Activated T-cell treated with anti-CD3 and anti-CD28 coated beads, Interleukin-2, amount 50 U/mL, for 72 hours (primary cell): ENCODE measurements around the gene RTN4IP1. TPM values are rescaled to one million over a fixed set of nuclear protein-coding genes. Genes with fewer than 3 reads are reported as not detected.
"Not testable (repeated sequence)": the region's sequence is repeated elsewhere in the genome, so short reads cannot be mapped to it uniquely, and the experiment has no call there.

ENCODE experiments used
- ATAC-seq, 2 donors: fragments of 150-1000 bp; cut with Tn5 transposase; replicated peaks in 1 of 2; 2 replicates each; pipeline ENCODE4 v1.10.0; 2021; ENCODE audit warnings: moderate library complexity in 2 of 2, mild to moderate bottlenecking in 1 of 2
- DNase-seq, 2 donors: peaks; one replicate each; pipeline ENCODE4 v3.0.0; 2021 to 2022; ENCODE audit warnings: mixed read lengths in 1 of 2
- H3K27ac Mint-ChIP-seq: one replicate; pipeline ENCODE4 v1.8.0; 2022; ENCODE audit warnings: mild to moderate bottlenecking, moderate library complexity, mixed read lengths
- H3K27me3 Mint-ChIP-seq: one replicate; pipeline ENCODE4 v1.8.0; 2022; ENCODE audit warnings: low read depth, mixed read lengths
- H3K36me3 Mint-ChIP-seq, 2 donors: one replicate each; pipeline ENCODE4 v1.8.0; 2022; ENCODE audit warnings: mixed read lengths in 2 of 2, mild to moderate bottlenecking in 1 of 2; ENCODE audit not compliant: insufficient read depth in 2 of 2
- H3K4me1 Mint-ChIP-seq: one replicate; pipeline ENCODE4 v1.8.0; 2022; ENCODE audit warnings: low read depth, mixed read lengths
- H3K4me3 Mint-ChIP-seq, 2 donors: one replicate each; pipeline ENCODE4 v1.8.0; 2022; ENCODE audit warnings: mild to moderate bottlenecking in 2 of 2, mixed read lengths in 2 of 2, moderate library complexity in 2 of 2
- H3K9me3 Mint-ChIP-seq, 2 donors: one replicate each; pipeline ENCODE4 v1.8.0; 2022; ENCODE audit warnings: mixed read lengths in 2 of 2
- total RNA-seq, 2 donors: library from RNA; stranded (reverse); gene quantifications; one replicate each; pipeline ENCODE4 v1.2.3, GENCODE V29; 2022

The RTN4IP1 gene
- total RNA-seq, 2 donors from 2014 or later, result 7.3 to 10.3 TPM

DNA sequence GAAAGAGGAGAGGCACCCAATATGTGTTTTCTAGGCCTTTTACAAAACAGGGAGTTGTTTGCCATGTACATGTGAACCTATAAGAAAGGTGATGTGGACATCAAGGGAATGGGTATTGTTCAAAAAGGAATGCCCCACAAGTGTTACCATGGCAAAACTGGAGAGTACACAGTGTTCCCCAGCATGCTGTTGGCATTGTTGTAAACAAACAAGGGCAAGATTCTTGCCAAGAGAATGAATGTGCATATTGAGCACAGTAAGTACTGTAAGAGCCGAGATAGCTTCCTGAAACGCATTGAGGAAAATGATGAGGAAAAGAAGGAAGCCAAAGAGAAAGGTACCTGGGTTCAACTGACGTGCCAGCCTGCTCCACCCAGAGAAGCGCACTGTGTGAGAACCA is 13.2 kb upstream of the RTN4IP1 start:
- Mint-ChIP-seq H3K27me3 (no peaks in the 10 kb centered on the region), H3K9me3 (no peaks in the 10 kb centered on the region), H3K36me3 (peaks cover 8 to 15% of the 10 kb centered on the region in 2 donors), H3K4me1 (peaks cover 11% of the 10 kb centered on the region), H3K4me3 (no peak overlapping the region), H3K27ac (no peak overlapping the region)
- no peak for ATAC-seq
- no peak for DNase-seq

DNA sequence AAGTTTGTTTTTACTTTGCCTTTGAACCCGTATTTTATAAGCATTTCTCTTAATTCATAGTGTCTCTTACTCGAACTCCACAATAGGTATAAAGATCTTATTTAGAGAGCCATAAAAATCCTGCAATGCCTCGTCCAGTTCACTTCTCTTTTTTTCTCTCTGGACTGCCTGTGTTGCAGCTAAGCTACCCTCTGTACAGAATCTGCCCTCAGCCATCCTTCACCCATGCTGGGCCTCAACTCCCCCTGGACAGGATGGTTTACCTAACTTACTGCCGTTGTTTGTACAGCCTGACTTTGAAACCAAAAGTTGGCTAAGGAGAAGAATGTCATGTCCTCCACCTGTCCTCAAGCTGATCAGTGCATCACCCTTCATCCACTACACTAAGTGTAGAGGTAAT is 10.5 kb upstream of the RTN4IP1 start:
- no peak overlapping the region for H3K4me3 Mint-ChIP-seq
- DNase-seq (no peak), ATAC-seq (no peak)
- H3K27me3 Mint-ChIP-seq, result no peaks in the 10 kb centered on the region
- peaks cover 19% of the 10 kb centered on the region for H3K4me1 Mint-ChIP-seq
- H3K36me3 Mint-ChIP-seq, result peaks cover 8 to 11% of the 10 kb centered on the region in 2 donors
- no peak overlapping the region for H3K27ac Mint-ChIP-seq
- no peaks in the 10 kb centered on the region for H3K9me3 Mint-ChIP-seq

DNA sequence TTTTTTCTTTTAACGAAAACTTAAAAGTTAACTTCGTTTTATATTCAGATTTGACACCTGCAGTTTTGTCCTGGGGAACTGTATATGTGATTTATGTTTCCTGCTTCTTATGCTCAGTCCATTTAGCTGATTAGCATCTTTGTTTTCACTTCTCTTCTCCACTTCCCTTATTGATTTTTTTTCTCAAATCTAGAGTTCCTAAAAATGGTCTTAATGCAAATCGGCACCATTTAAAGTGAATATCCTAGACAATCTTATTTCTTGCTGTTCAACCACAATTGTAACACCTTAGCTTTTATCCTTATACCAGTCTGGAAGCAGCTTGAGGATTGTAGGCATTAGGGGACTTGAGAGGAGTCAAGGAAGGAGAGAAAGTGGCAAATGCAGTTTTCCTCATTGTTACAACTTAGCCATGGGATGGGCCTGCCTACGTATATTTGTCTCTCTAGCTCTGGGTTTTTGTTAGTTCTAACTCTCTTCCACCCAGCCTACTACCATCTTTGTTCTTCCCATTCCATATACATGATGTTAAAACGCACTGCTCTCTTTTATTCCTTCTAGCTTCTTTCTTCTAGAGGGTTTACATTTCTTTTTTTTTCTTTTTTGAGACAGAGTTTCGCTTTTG is 8.5 kb upstream of the RTN4IP1 start:
- Mint-ChIP-seq H3K9me3 (no peaks in the 10 kb centered on the region), H3K4me1 (peaks cover 22% of the 10 kb centered on the region), H3K36me3 (peaks cover 2 to 5% of the 10 kb centered on the region in 2 donors)

DNA sequence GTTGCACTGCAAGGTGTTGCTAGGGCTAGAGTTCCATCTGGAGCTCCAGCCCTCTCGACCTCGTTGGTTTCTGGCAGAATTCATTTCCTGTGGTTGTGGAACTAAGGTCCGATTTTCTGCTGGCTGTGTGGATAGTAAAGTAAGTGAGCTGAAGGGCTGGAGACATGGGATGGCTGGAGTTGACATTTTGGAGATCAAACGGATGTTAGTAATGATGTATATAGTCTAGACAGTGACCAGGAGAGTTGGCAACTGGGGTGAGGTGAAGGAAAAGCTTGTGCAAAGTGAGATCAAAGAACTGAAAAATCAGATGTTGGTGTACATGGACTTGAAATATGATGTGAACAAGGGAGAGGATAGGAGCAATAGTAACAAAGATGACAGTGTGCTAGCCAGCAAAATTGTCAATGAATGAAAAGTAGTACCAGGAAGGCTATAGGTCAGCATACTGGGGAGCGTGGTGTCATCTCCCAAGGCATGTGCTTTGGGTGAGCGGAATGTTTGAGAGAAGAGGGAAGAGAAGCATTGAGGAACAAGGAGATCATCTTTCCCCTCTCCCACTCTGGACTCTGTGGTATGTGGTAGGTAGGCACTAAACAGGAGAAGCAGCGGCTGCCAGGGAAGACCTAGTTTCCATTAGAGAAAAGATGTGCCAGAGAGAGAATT is 7.9 kb upstream of the RTN4IP1 start:
- Mint-ChIP-seq H3K27me3 (no peaks in the 10 kb centered on the region), H3K4me3 (no peak overlapping the region), H3K4me1 (peaks cover 25% of the 10 kb centered on the region), H3K36me3 (peaks cover under 1 to 1% of the 10 kb centered on the region in 2 donors), H3K27ac (no peak overlapping the region), H3K9me3 (no peaks in the 10 kb centered on the region)
- no peak for ATAC-seq
- DNase-seq, result no peak

More for the DNA sequence above, 8.5 kb upstream of the RTN4IP1 start:
- ATAC-seq (no peak), DNase-seq (no peak)
- H3K27ac Mint-ChIP-seq, result peak overlapping the region; percentile 7
- no peak overlapping the region for H3K4me3 Mint-ChIP-seq
- H3K27me3 Mint-ChIP-seq, result no peaks in the 10 kb centered on the region

DNA sequence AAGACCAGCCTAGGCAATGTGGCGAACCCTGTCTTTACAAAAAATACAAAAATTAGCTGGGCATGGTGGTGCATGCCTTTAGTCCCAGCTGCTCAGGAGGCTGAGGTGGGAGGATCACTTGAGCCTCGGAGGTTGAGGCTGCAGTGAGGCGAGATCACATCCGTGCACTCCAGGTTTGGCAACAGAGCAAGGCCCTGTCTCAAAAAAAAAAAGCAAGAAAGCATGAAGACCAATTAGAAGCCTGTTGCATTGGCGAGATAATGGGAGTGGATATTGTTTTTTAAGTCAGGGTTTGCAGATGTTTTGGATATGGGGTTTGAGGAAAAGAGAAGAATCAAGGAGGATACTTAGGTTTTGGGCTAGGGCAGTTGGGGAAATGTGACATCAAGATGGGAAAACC is 5.3 kb upstream of the RTN4IP1 start:
- H3K9me3 Mint-ChIP-seq, result no peaks in the 10 kb centered on the region
- no peaks in the 10 kb centered on the region for H3K27me3 Mint-ChIP-seq
- peaks cover 31% of the 10 kb centered on the region for H3K4me1 Mint-ChIP-seq
- ATAC-seq, result no peak
- no peak for DNase-seq
- no peak overlapping the region for H3K27ac Mint-ChIP-seq
- no peak overlapping the region for H3K4me3 Mint-ChIP-seq
- no peaks in the 10 kb centered on the region for H3K36me3 Mint-ChIP-seq

DNA sequence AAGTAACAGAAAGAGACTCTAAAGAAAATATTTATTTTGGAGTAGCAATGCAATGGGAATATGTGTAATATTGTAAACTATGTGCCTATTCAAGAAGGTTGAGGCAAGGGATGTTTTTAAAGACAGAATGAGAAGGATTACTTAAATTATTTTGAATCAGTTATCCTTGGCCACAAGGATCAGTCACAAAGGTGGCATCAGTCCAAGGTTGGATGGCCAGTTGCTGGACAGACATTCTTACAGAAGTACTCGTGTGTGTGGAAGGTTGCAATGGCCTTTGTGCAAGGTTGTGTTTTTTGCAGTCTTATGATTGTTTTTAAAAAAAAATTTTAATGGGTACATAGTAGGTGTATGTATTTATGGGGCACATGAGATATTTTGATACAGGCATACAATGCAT is 2.0 kb upstream of the RTN4IP1 start:
- no peak for ATAC-seq
- Mint-ChIP-seq H3K9me3 (no peaks in the 10 kb centered on the region), H3K4me1 (peaks cover 27% of the 10 kb centered on the region), H3K4me3 (no peak overlapping the region), H3K27ac (no peak overlapping the region), H3K36me3 (no peaks in the 10 kb centered on the region), H3K27me3 (no peaks in the 10 kb centered on the region)
- no peak for DNase-seq

DNA sequence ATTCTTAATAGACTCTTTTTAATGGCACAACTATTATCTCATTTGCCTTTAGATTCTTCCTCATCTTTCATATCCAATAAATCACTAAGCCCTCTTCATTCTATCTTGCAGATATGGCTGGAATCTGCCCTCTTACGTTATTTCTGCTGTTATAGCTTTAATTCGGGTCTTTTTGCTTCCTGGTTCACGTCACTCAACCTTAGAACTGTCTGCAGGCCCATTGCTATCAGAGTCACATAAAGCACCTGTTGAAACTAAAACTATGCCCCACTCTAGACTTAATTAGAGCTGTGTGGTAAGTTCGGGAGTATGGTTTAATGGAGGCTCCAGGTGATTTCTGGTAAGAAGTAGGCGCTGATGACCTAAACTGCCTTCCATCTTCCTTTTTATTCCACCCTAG is 1.1 kb upstream of the RTN4IP1 start:
- Mint-ChIP-seq H3K27me3 (no peaks in the 10 kb centered on the region), H3K4me3 (peak overlapping the region; percentile 86 to 94), H3K36me3 (no peaks in the 10 kb centered on the region), H3K27ac (peak overlapping the region; percentile 99), H3K9me3 (no peaks in the 10 kb centered on the region), H3K4me1 (peaks cover 27% of the 10 kb centered on the region)
- no peak for DNase-seq
- ATAC-seq, result no peak

DNA sequence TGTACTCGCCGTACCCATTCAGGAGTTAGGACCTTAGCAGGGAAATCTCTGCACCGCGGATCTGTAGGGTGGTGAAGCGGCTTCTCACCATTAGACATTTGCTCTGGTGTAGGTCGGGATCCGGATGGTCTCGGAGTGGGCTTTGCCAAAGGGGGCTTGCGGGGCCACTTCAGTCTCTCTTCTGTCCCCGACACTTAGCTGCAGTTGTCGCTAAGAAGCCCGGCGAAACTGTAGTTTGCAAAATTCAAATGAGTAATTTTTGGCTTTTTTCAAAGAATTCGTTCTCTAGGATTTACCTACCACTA is 513 bp upstream of the RTN4IP1 start:
- peak overlapping the region; percentile 86 to 94 for H3K4me3 Mint-ChIP-seq
- H3K9me3 Mint-ChIP-seq, result no peaks in the 10 kb centered on the region
- H3K27ac Mint-ChIP-seq, result peak overlapping the region; percentile 99
- ATAC-seq (no peak), DNase-seq (no peak)
- no peaks in the 10 kb centered on the region for H3K36me3 Mint-ChIP-seq
- H3K4me1 Mint-ChIP-seq, result peaks cover 27% of the 10 kb centered on the region
- H3K27me3 Mint-ChIP-seq, result no peaks in the 10 kb centered on the region

DNA sequence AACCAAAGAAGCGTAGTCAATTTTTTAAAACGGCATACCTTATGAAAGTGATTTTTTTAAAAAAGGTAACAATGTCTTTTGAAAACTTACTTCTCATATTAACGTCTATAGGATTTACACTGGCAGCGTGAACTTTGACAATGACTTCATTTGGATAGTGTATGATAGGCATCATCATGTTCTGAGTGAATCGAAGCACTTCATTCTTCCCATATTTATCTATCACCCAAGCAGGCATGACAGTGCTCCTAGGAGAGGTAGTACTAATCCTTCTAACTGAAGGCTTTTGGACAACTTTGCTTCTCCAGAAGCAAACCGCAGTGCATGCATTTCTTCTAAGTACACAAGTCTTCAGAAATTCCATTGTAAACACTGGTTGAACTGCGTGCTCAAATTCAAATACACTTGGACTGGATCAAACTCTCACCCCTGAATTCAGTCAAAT is 618 bp downstream of the RTN4IP1 start:
- Mint-ChIP-seq H3K36me3 (no peaks in the 10 kb centered on the region), H3K27ac (peak overlapping the region; percentile 99), H3K9me3 (no peaks in the 10 kb centered on the region), H3K27me3 (no peaks in the 10 kb centered on the region), H3K4me3 (peak overlapping the region; percentile 86 to 94), H3K4me1 (peaks cover 27% of the 10 kb centered on the region)
- DNase-seq (no peak), ATAC-seq (peak; percentile 2 to 34)

DNA sequence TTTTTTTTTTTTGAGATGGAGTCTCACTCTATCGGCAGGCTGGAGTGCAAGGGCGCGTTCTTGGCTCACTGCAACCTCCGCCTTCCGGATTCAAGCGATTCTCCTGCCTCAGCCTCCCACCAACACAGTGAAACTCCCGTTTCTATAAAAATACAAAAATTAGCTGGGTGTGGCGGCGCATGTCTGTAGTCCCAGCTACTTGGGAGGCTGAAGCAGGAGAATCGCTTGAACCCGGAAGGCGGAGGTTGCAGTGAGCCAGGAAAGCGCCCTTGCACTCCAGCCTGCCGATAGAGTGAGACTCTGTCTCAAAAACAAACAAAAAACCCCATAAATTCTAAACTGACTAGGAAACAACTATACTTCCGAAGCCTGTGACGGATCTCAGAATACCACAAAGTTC is 1.5 kb downstream of the RTN4IP1 start:
- H3K9me3 Mint-ChIP-seq, ATAC-seq, H3K27ac Mint-ChIP-seq, DNase-seq, H3K27me3 Mint-ChIP-seq, H3K36me3 Mint-ChIP-seq: not testable (repeated sequence)
- H3K4me1 Mint-ChIP-seq, result peaks cover 23% of the 10 kb centered on the region
- peak overlapping the region; percentile 86 to 94 for H3K4me3 Mint-ChIP-seq

DNA sequence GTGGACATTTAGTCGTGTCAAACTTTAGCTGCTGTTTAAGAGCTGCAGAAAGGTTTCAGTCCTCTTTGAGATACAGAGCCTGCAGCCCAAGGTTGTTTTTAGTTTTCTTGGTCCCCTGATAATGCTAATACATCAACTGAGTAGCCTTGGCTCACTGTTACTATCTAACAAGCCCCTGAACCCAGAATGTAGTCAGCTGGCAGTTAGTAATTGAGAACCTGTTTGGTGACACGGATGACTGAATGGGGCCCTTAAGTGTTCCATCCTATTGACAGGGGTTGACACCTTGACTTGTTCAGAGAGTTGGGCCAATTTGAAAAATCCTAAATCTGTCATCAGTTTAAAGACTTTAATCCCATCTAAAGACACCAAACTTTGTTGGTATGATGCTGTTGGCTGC is 2.8 kb downstream of the RTN4IP1 start:
- H3K36me3 Mint-ChIP-seq, result peaks cover 2 to 7% of the 10 kb centered on the region in 2 donors
- no peak overlapping the region for H3K27ac Mint-ChIP-seq
- H3K4me1 Mint-ChIP-seq, result peaks cover 21% of the 10 kb centered on the region
- no peaks in the 10 kb centered on the region for H3K27me3 Mint-ChIP-seq
- H3K4me3 Mint-ChIP-seq, result no peak overlapping the region
- ATAC-seq (no peak), DNase-seq (no peak)
- peaks cover 0 to 2% of the 10 kb centered on the region in 2 donors for H3K9me3 Mint-ChIP-seq

DNA sequence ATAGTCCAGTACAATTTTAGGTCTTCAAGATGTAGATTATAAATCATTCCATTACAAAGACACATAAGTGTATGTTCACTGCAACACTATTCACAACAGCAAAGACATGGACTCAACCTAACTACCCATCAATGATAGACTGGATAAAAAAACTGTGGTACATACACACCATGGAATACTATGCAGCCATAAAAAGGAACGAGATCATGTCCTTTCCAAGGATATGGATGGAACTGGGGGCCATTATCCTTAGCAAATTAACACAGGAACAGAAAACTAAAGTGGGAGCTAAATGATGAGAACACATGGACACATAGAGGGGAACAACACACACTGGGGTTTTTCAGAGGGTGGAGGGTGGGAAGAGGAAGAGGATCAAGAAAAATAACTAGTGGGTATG is 6.3 kb downstream of the RTN4IP1 start:
- Mint-ChIP-seq H3K27ac (no peak overlapping the region), H3K27me3 (no peaks in the 10 kb centered on the region), H3K4me3 (no peak overlapping the region), H3K9me3 (peaks cover 0 to 2% of the 10 kb centered on the region in 2 donors), H3K36me3 (peaks cover 2 to 7% of the 10 kb centered on the region in 2 donors), H3K4me1 (peaks cover 2% of the 10 kb centered on the region)
- ATAC-seq (no peak), DNase-seq (no peak)

DNA sequence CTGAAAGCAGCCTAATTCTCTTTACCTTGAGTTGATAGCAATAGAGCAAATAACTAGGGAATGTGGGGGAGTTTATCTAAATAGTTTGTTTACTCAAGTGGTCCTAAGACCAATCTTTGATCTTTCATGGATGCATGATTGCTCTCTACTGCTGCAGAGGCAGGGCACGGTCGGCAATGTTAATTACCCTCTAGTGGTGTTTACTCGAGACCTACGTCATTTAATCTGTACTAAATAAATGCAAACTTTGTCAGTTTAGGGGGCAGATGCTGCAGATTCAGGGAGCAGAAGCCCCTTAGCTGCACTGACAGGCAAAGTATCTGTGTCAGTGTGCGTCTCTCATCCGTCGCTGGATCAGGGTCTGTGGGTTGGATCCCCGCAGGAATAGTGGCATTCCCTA is 6.9 kb downstream of the RTN4IP1 start:
- Mint-ChIP-seq H3K36me3 (peaks cover 2 to 7% of the 10 kb centered on the region in 2 donors), H3K27ac (no peak overlapping the region), H3K4me1 (no peaks in the 10 kb centered on the region), H3K27me3 (no peaks in the 10 kb centered on the region), H3K9me3 (peaks cover 0 to 2% of the 10 kb centered on the region in 2 donors), H3K4me3 (no peak overlapping the region)
- ATAC-seq (no peak), DNase-seq (no peak)
